SH-SY5Y (cell line): ENCODE measurements around the gene FBXL7.

Source experiments
- GATA2 ChIP-seq: IDR thresholded peaks from 2 replicates; pipeline ENCODE4 v1.6.1; 2011; ENCODE audit warnings: mild to moderate bottlenecking, low read depth, low read length
- GATA3 ChIP-seq: IDR thresholded peaks from 2 replicates; pipeline ENCODE4 v1.6.1; 2011; ENCODE audit warnings: low read depth, mild to moderate bottlenecking, low read length, moderate library complexity

DNA sequence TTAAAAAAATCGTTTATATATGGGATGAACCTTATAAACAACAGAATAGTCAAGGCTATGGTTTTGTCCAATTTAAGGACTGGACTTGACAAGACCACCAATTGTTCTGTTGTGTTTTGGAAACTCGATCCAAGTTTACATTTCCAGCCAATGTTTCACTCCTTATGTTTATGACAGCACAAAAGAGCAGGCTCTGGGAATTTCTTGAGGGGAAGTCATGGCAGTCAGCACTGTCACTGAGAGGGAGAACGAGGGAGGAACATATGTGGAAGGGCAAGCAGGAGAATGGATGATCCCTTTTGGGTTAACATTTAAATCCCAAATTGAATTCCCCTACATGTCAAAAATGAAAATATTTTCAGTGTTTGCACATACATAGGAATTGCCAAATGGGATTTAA is 387.1 kb downstream of the FBXL7 start:
- no peak for TF ChIP-seq GATA2
- no peak for TF ChIP-seq GATA3
